HG02610 (cell line): ENCODE data around the gene TMEM132C.

ENCODE experiments used
- ATAC-seq: cut with Tn5 transposase; IDR thresholded peaks from one replicate; pipeline ENCODE4 v1.9.1; 2021; ENCODE audit warnings: mild to moderate bottlenecking, moderate library complexity; ENCODE audit not compliant: unreplicated experiment

The TMEM132C gene

GRCh38 chr12:128693771-128694170 lies 426.8 kb downstream of the TMEM132C start:
- no peak for ATAC-seq

DNA sequence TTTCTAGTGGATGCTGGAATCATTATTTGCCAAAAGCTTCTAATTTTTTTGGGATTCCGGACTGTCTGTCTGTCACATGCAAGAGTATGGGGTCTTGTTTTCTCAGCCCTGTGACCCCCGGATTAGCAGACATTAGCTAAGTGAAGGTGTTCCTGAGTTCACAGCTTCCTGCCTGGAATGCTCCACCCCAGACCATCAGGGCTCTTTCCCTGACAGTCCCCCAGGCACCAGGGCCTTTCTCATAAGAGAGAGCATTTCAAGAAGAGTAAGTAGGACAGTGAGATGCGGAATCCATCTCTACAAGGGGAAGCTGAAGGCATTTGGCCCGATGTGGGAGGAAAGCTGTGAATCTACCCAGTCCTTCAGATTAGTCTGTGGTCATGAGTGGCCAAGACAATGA lies 427.5 kb downstream of the TMEM132C start:
- no peak for ATAC-seq

DNA sequence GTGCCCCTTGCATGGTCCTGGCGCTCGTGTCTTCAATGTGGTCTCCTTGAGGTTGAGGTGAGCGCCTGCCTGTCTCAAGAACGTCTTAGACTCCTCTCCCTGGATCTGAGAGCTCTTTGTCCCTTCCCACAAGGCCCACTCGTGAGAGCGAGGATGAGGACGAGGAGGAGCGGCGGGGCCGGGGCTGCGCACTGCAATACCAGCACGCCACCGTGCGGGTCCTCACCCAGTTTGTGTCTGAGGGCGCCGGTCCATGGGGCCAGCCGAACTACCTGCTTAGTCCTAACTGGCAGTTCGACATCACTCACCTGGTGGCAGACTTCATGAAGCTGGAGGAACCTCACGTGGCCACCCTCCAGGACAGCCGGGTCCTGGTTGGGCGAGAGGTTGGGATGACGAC lies 428.7 kb downstream of the TMEM132C start:
- ATAC-seq, result no peak

DNA sequence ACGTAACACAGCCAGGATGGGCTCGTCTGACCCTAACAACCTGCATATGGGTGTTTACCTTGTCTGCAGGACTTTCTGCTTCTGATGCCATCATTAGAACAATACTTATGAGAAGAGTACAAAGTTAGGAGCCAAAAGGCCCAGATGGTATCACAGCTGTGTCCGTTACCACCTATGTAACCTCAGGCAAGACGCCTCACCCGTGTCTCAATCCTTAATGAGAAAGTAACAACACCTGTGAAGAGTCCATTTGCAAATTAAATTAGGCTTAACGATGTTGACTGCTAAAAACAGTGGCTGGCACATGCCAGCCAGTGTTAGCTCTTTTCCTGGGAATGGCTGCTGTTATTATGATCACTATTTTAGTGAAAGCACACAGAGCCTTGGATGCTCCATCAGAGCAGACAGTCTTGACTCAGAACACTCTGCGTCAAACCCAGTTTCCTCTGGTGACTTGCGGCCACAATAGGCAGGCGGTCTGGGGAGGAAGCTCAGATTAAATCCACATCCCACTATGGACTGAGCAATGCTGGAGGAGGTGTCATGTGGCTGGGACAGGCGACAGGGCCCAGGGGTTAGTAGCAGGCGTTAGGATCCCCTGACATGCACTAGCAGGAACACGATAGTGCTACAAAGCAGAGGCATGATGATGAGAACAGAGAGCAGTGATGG lies 431.5 kb downstream of the TMEM132C start:
- ATAC-seq, result no peak

- ATAC-seq, result no peak
Observed at GRCh38 chr12:128699106-128699505, 432.1 kb downstream of the TMEM132C start.

DNA sequence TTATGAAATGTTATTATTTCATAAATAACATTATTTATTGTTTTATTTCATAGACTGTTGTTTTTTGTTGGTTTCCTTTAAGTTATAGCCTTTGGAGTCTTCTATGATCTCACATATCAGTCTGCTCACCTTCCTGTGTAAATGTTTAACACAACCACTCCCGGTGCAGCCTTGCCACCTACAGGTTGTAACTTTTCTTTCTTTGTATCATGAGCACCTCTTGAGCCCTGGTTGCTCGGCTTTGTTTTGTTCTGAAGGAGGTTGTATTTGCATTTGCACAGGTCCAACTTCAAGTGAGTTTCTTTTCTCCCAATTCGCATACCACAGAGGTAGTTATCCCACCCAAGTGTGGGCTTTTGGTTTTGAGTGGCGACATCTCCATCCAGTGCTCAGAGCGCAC lies 435.4 kb downstream of the TMEM132C start:
- no peak for ATAC-seq

- ATAC-seq, result no peak
Observed at GRCh38 chr12:128705140-128705539, 438.2 kb downstream of the TMEM132C start.

DNA sequence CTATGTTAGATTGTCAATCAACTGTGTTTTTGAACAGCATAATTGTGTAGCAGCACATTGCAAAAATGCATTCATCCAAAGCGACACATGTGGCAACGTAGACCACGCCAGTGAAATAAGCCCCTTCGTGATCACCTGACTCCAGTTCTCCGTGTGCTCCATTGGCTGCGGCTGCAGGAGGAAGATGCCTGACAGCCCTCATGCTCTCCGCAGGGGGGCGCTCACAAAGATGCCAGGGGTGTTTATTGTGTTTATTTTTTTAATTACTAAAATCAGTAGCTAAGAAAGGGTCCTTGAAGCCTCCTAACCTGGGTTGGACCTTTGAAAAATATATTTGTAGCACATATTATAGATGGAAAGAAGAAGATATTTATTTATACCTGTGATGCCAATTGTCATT lies 440.5 kb downstream of the TMEM132C start:
- no peak for ATAC-seq

DNA sequence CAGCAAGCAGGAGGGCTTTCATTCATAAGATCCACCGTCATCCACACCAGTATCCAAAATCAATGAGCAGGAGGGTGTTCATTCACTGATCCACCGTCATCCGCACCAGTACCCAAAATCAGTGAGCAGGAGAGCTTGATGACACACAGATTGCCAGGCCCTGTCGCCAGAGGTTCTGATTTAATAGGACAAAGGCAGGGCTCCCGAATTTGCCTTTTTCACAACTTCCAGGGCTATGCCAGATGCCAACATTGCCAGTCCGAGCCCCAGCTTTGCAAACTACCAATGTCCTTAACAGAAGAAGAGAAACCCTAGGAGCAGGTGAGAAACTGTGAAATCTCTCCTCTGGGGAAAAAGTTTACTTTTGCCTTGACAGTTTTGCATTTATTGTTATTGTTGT lies 441.8 kb downstream of the TMEM132C start:
- ATAC-seq, result no peak

DNA sequence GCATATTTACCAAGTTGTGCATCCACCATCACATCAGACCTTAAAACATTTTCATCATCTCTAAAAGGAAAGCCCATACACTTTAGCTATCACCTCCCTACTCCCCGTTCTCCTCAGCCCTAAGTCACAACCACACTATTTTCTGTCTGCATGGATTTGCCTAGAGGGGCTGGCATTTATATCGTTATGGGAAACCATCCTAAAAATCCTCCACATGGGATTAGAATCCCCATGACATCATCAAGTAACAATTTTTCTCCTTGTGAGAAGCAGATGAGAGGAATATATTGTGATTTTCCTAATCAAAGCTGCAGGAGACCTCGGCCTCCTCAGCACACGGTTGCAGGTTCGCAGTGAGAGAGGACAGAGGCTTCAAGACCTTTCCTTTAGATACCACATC lies 442.7 kb downstream of the TMEM132C start:
- no peak for ATAC-seq

DNA sequence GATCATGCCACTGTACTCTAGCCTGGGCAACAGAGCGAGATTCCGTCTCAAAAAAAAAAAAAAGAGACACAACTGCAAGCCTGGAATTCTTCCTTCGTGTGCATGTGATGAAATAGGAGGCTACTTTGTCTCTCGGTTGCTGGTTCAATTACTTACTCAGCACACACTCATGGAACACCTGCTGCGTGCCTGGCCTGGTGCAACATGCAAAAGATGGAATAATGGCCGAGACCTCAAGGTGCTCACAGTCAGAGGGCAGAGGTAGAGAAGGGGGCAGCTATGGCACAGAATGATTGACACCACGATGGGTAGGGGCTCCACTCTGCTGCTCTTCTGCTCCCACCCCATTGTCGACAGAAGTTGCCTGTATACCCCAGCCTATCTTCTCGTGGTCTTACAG lies 444.5 kb downstream of the TMEM132C start:
- no peak for ATAC-seq

- ATAC-seq, result no peak
Observed at GRCh38 chr12:128712622-128713021, 445.7 kb downstream of the TMEM132C start.

GRCh38 chr12:128715485-128715884 lies 448.5 kb downstream of the TMEM132C start:
- ATAC-seq, result no peak

- ATAC-seq, result no peak
Observed at GRCh38 chr12:128724468-128725046, 457.6 kb downstream of the TMEM132C start.

GRCh38 chr12:128726886-128727285 lies 459.9 kb downstream of the TMEM132C start:
- no peak for ATAC-seq

DNA sequence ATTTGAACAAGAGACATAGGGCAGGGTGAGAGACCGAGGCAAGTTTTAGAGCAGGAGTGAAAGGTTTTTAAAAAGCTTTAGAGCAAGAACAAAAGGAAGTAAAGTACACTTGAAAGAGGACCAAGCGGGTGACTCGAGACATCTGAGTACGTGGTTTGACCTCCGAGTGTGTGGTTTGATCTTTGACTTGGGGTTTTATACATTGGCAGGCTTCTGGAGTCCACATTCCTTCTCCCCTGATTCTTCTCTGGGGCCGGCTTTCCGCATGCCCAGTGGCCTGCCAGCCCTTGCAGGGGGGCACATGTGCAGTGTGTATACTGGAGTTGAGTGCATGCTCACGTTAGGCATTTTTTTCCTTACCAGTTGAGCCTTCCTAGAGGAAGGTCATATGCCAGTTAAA lies 460.5 kb downstream of the TMEM132C start:
- no peak for ATAC-seq

GRCh38 chr12:128727999-128728398 lies 461.0 kb downstream of the TMEM132C start:
- ATAC-seq, result no peak

DNA sequence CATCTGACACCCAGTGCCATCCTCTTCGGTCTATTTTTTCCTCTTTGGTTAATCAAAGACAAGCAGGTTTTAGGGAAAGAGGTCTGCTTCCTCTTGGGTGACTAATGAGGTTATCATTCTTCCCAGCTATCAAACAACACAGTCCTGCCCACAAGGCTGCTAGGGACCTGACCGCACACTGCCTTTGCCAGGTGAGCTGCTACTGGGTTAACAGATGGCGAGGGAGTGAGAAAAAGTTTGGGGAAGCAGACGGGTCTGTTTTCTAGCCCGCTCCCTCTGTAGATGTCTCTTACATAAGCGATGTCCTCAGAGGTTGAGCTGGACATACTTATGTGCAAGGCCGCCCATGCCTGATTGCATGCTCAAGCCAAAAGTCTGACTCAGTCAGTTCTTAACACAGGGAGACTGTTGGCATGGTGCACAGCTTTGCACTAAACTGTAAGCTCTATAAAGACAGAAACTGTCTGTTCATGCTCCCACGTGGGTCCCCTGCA lies 462.7 kb downstream of the TMEM132C start:
- ATAC-seq, result no peak

DNA sequence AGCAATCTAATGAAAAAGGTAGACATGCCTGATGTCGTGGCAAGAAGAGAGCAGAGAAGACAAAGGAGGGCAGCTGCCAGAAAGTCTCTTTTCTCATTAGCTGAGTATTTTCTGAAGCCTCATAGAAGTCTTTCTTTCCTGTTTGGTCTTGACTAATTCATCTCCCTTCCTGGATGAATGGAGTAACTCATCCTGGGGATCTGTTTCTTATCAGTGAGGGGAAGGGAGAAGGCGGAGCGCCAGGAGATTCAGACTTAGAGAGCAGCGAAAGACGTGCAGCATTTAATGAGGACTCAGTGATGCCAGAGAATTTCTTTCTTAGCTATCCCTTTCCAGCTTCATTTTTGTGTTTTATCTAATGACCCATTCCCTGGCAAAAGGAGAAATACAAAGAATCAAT lies 467.4 kb downstream of the TMEM132C start:
- no peak for ATAC-seq

- no peak for ATAC-seq
Observed at GRCh38 chr12:128737292-128737966, 470.5 kb downstream of the TMEM132C start.

- ATAC-seq, result no peak
Observed at GRCh38 chr12:128743916-128744315, 476.9 kb downstream of the TMEM132C start.
